Suprapubic skin (tissue), 4 donors: ENCODE results near the gene CPEB3. TPM values are rescaled to one million over a fixed set of nuclear protein-coding genes. Genes with fewer than 3 reads are reported as not detected.
"Not testable (repeated sequence)": the region's sequence is repeated elsewhere in the genome, so short reads cannot be mapped to it uniquely, and the experiment has no call there.

Source experiments
- DNase-seq, 2 donors: peaks; one replicate each; pipeline ENCODE4 v3.0.0-alpha.2; 2019; ENCODE audit warnings: low spot score in 2 of 2
- H3K27ac ChIP-seq: fragments of 200-600 bp; sonication (generic); one replicate; pipeline ENCODE4 v1.5.1; 2019
- H3K27me3 ChIP-seq: fragments of 200-600 bp; sonication (generic); one replicate; pipeline ENCODE4 v1.5.1; 2019
- H3K36me3 ChIP-seq: fragments of 200-600 bp; sonication (generic); one replicate; pipeline ENCODE4 v1.5.1; 2019
- H3K4me1 ChIP-seq: fragments of 200-600 bp; sonication (generic); one replicate; pipeline ENCODE4 v1.5.1; 2019
- H3K4me3 ChIP-seq: fragments of 200-600 bp; sonication (generic); one replicate; pipeline ENCODE4 v1.5.1; 2019; ENCODE audit warnings: mild to moderate bottlenecking
- H3K9me3 ChIP-seq: fragments of 200-600 bp; sonication (generic); one replicate; pipeline ENCODE4 v1.5.1; 2019
- CTCF ChIP-seq, 2 donors: fragments of 200-600 bp in 1 of 2; fragments of 450-650 bp in 1 of 2; sonication (generic) in 1 of 2; IDR thresholded peaks; one replicate each; pipeline ENCODE4 v1.5.1; 2016 to 2019; ENCODE audit warnings: antibody characterized with exemption in 2 of 2, mild to moderate bottlenecking in 1 of 2, moderate library complexity in 1 of 2
- EP300 ChIP-seq: sonication (generic); formaldehyde crosslinking; IDR thresholded peaks from one replicate; pipeline ENCODE4 v1.6.1; 2017; ENCODE audit warnings: antibody characterized with exemption
- POLR2A ChIP-seq, 2 donors: fragments of 450-650 bp; IDR thresholded peaks; one replicate each; pipeline ENCODE4 v1.6.1; 2017; ENCODE audit warnings: antibody characterized with exemption in 2 of 2, mild to moderate bottlenecking in 2 of 2, moderate library complexity in 2 of 2
- POLR2AphosphoS5 ChIP-seq, 3 donors: sonication (generic); formaldehyde crosslinking; IDR thresholded peaks; one replicate each; pipeline ENCODE4 v1.6.1; 2017; ENCODE audit warnings: antibody characterized with exemption in 3 of 3
- WGBS: methylation state at CpG from one replicate; pipeline ENCODE4 v1.1.5; 2018; 5-methylcytosine and 5-hydroxymethylcytosine counted together
- total RNA-seq, 4 donors: library from RNA; depleted of rRNA; stranded (reverse); fragments of >200 nt; gene quantifications; one replicate each; pipeline ENCODE4 v1.1.0, GENCODE V29; 2016

CPEB3 gene
- total RNA-seq, 4 donors from 2014 or later: 7.8 to 19.2 (median 10.4) TPM

- 82% methylated on average over 5 of the region's 5 CpGs for WGBS
- Histone ChIP-seq H3K4me1 (no peaks in the 10 kb centered on the region), H3K36me3 (peaks cover 3% of the 10 kb centered on the region), H3K27me3 (no peaks in the 10 kb centered on the region), H3K27ac (no peak overlapping the region), H3K9me3 (no peaks in the 10 kb centered on the region), H3K4me3 (no peak overlapping the region)
- TF ChIP-seq CTCF (IDR thresholded peaks at IDR 0.05) (no peak), POLR2A (IDR thresholded peaks at IDR 0.05) (no peak), EP300 (no peak), POLR2AphosphoS5 (IDR thresholded peaks at IDR 0.05) (no peak)
- no peak for DNase-seq
Measured at GRCh38 chr10:92042541-92042940, 248.3 kb downstream of the CPEB3 start.

GRCh38 chr10:92038949-92039348 is 251.9 kb downstream of the CPEB3 start:
- TF ChIP-seq CTCF (IDR thresholded peaks at IDR 0.05) (no peak), POLR2AphosphoS5 (IDR thresholded peaks at IDR 0.05) (no peak)
- no peaks in the 10 kb centered on the region for H3K27me3 ChIP-seq
- 83% methylated on average over 1 of the region's 1 CpG for WGBS
- H3K36me3 ChIP-seq: no peaks in the 10 kb centered on the region
- no peaks in the 10 kb centered on the region for H3K9me3 ChIP-seq
- no peak for DNase-seq
- no peaks in the 10 kb centered on the region for H3K4me1 ChIP-seq
- no peak overlapping the region for H3K4me3 ChIP-seq
- no peak overlapping the region for H3K27ac ChIP-seq

- H3K9me3 ChIP-seq, H3K4me1 ChIP-seq, DNase-seq, H3K27me3 ChIP-seq, H3K27ac ChIP-seq, H3K4me3 ChIP-seq: not testable (repeated sequence)
- 72% methylated on average over 3 of the region's 3 CpGs for WGBS
- peaks cover 44% of the 10 kb centered on the region for H3K36me3 ChIP-seq
Measured at GRCh38 chr10:92033070-92033469, 257.8 kb downstream of the CPEB3 start.

GRCh38 chr10:92031580-92031979 is 259.3 kb downstream of the CPEB3 start:
- Histone ChIP-seq H3K36me3 (peaks cover 59% of the 10 kb centered on the region), H3K27me3 (no peaks in the 10 kb centered on the region), H3K9me3 (no peaks in the 10 kb centered on the region), H3K4me3 (no peak overlapping the region), H3K27ac (no peak overlapping the region), H3K4me1 (no peaks in the 10 kb centered on the region)
- TF ChIP-seq POLR2A (IDR thresholded peaks at IDR 0.05) (no peak), POLR2AphosphoS5 (IDR thresholded peaks at IDR 0.05) (no peak), EP300 (no peak), CTCF (IDR thresholded peaks at IDR 0.05) (no peak)
- DNase-seq: no peak
- 92% methylated on average over 3 of the region's 3 CpGs for WGBS

GRCh38 chr10:92027141-92027540 is 263.7 kb downstream of the CPEB3 start:
- no peak overlapping the region for H3K4me3 ChIP-seq
- H3K9me3 ChIP-seq: no peaks in the 10 kb centered on the region
- H3K27me3 ChIP-seq: no peaks in the 10 kb centered on the region
- no peak for TF ChIP-seq EP300
- TF ChIP-seq CTCF (IDR thresholded peaks at IDR 0.05): no peak
- TF ChIP-seq POLR2AphosphoS5 (IDR thresholded peaks at IDR 0.05): no peak
- no peak for TF ChIP-seq POLR2A (IDR thresholded peaks at IDR 0.05)
- no peak overlapping the region for H3K27ac ChIP-seq
- H3K36me3 ChIP-seq: peaks cover 91% of the 10 kb centered on the region
- DNase-seq: no peak
- H3K4me1 ChIP-seq: no peaks in the 10 kb centered on the region
- 90% methylated on average over 4 of the region's 4 CpGs for WGBS

GRCh38 chr10:92025340-92025739 is 265.5 kb downstream of the CPEB3 start:
- H3K27ac ChIP-seq, H3K4me1 ChIP-seq, H3K4me3 ChIP-seq, H3K27me3 ChIP-seq, H3K9me3 ChIP-seq, DNase-seq: not testable (repeated sequence)
- WGBS: 92% methylated on average over 3 of the region's 3 CpGs
- peaks cover 83% of the 10 kb centered on the region for H3K36me3 ChIP-seq
